ENCODE results near the gene FHDC1. TPM values are rescaled to one million over a fixed set of nuclear protein-coding genes. Genes with fewer than 3 reads are reported as not detected.

The FHDC1 gene
- total RNA-seq, 1 experiment from 2014 or later, result 0.03 TPM

DNA sequence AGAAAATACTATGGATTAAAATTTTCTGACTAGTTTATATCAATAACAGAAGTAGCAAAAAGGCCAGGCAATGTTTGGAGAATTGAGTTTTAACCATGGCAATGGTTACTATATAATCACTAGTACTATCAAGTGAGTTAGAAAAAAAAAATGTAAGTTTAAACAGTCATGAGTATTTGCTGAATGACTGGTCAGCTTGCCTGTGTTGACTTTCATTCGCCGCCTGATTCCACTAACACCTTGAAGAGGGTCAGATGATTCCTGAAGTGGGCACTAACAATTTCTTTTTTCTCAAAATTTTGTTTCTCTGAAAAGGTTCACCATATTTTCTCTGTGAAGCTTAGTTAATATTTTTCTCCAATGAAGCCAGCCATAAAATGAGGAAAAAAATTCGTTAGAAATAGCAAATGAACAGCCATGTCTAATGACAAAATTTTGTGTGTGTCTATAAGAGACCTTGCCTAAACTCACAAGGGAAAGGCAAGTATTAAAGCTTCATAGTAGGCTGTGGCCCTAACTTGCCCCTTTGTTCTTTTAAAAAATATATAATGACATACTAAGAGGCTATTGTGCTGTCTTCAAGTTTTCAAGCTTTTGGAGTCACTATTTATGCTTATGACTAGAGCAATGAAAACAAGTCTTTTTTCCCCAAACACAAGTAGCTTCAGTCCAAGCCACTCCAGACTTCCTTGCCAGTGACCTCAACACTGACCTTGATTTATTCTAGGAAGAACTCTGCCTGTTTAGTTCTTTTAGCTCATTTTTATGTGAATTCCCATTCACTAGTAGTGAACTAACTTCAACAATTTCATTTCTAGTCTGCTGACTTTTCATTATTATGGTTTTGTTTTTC lies 18.4 kb upstream of the FHDC1 start:
- Histone ChIP-seq H3K4me3 (no peak overlapping the region), H3K27ac (no peak overlapping the region), H3K9me3 (replicated peaks) (0 out of 2 replicates have a peak, but pooled peaks cover 6% of the 10 kb centered on the region), H3K4me1 (replicated peaks) (no peaks in the 10 kb centered on the region), H3K27me3 (replicated peaks) (no peaks in the 10 kb centered on the region; the same call in 1 of the 2 replicates), H3K36me3 (no peaks in the 10 kb centered on the region)
- DNase-seq (ENCODE audit: low read depth in 1 of 2, low spot score in 2 of 2), result no peak

- Histone ChIP-seq H3K36me3 (no peaks in the 10 kb centered on the region), H3K4me1 (replicated peaks) (no peaks in the 10 kb centered on the region), H3K4me3 (no peak overlapping the region), H3K27ac (no peak overlapping the region), H3K27me3 (replicated peaks) (no peaks in the 10 kb centered on the region; the same call in 1 of the 2 replicates), H3K9me3 (replicated peaks) (0 out of 2 replicates have a peak, but pooled peaks cover 6% of the 10 kb centered on the region)
- no peak for DNase-seq (ENCODE audit: low read depth in 1 of 2, low spot score in 2 of 2)
Measured at GRCh38 chr4:152919826-152920225, 16.3 kb upstream of the FHDC1 start.

DNA sequence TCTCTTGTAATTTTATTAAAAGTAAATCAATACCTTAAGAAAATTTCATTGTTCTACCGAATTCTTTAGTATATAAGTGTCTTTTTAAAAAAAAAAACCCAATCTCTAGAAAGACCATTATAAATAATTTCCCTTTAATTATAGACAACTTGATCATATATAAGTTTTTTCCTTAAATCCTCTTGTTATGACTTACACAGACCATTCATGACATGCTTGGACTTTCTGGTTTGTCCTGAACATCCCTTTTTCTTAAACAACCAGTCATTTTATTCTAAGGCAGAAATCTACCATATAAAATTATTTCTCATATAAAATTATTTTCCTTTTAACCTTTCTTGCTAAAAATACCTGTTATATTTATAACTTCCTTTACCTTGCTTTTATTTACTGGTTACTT lies 15.4 kb upstream of the FHDC1 start:
- no peak overlapping the region for H3K27ac ChIP-seq
- no peak for DNase-seq (ENCODE audit: low read depth in 1 of 2, low spot score in 2 of 2)
- no peaks in the 10 kb centered on the region; the same call in 1 of the 2 replicates for H3K27me3 ChIP-seq (replicated peaks)
- 0 out of 2 replicates have a peak, but pooled peaks cover 6% of the 10 kb centered on the region for H3K9me3 ChIP-seq (replicated peaks)
- H3K36me3 ChIP-seq, result no peaks in the 10 kb centered on the region
- H3K4me1 ChIP-seq (replicated peaks), result no peaks in the 10 kb centered on the region
- H3K4me3 ChIP-seq, result no peak overlapping the region

DNA sequence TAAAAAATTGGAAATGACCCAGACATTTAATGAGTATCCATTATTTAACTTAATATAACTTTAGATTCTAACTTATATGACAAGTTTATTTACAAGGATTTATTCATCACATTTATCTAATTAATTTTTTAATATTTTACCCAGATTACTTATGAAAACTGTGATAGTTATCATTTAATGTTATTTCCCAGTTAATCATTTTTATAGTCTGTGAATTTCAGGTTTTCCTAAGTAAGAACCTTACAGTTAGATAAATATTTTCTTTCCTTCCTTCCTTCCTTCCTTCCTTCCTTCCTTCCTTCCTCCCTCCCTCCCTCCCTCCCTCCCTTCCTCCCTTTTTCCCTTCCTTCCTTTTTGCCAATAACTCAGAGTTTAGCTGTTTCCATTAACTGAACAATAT lies 14.8 kb upstream of the FHDC1 start:
- no peaks in the 10 kb centered on the region; the same call in 1 of the 2 replicates for H3K27me3 ChIP-seq (replicated peaks)
- H3K27ac ChIP-seq, result no peak overlapping the region
- 0 out of 2 replicates have a peak, but pooled peaks cover 6% of the 10 kb centered on the region for H3K9me3 ChIP-seq (replicated peaks)
- no peaks in the 10 kb centered on the region for H3K36me3 ChIP-seq
- H3K4me3 ChIP-seq, result no peak overlapping the region
- no peaks in the 10 kb centered on the region for H3K4me1 ChIP-seq (replicated peaks)
- no peak for DNase-seq (ENCODE audit: low read depth in 1 of 2, low spot score in 2 of 2)

- Histone ChIP-seq H3K4me3 (no peak overlapping the region), H3K27me3 (replicated peaks) (no peaks in the 10 kb centered on the region), H3K9me3 (replicated peaks) (no peaks in the 10 kb centered on the region), H3K36me3 (no peaks in the 10 kb centered on the region), H3K4me1 (replicated peaks) (no peaks in the 10 kb centered on the region), H3K27ac (no peak overlapping the region)
- DNase-seq (ENCODE audit: low read depth in 1 of 2, low spot score in 2 of 2), result no peak
Measured at GRCh38 chr4:152925851-152926250, 10.3 kb upstream of the FHDC1 start.

- Histone ChIP-seq H3K4me1 (replicated peaks) (no peaks in the 10 kb centered on the region), H3K36me3 (no peaks in the 10 kb centered on the region), H3K4me3 (no peak overlapping the region), H3K9me3 (replicated peaks) (no peaks in the 10 kb centered on the region), H3K27me3 (replicated peaks) (no peaks in the 10 kb centered on the region), H3K27ac (no peak overlapping the region)
- DNase-seq (ENCODE audit: low read depth in 1 of 2, low spot score in 2 of 2), result no peak
Measured at GRCh38 chr4:152926959-152927358, 9.2 kb upstream of the FHDC1 start.

DNA sequence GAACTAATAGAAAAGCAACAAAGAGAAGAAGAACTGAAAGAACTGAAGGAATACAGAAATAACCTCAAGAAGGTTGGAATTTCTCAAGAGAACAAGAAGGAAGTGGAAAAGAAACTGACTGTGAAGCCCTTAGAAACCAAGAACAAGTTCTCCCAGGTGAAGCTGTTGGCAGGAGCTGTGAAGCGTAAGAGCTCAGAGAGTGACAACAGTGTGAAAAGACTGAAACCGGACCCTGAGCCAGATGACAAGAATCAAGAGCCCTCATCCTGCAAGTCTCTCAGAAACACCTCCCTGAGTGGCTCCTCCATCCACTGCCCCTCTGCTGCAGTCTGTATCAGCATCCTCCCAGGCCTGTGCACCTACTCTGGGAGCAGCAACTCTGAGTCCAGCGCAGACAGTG lies 8.4 kb upstream of the FHDC1 start:
- Histone ChIP-seq H3K36me3 (no peaks in the 10 kb centered on the region), H3K9me3 (replicated peaks) (no peaks in the 10 kb centered on the region), H3K4me1 (replicated peaks) (no peaks in the 10 kb centered on the region), H3K27ac (no peak overlapping the region), H3K4me3 (no peak overlapping the region), H3K27me3 (replicated peaks) (no peaks in the 10 kb centered on the region)
- no peak for DNase-seq (ENCODE audit: low read depth in 1 of 2, low spot score in 2 of 2)

DNA sequence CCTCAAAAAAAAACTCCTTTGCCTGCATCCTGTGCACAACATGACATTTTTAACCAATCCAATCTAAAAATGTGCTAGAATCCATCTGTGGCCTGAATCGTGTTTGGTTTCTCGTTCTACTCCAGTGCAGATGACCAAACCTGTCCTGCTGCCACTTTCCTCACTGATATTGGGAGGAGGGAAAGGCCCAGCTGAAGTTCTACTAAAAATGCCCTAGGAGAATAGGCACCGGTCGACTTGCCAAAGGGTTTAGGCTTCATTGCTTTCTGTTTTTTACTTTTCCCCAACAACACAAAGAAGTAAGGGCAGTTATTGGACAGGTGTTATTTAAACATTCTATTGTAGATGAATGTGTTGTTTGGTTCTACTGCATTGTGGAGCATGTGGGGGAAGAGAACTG lies 7.8 kb upstream of the FHDC1 start:
- Histone ChIP-seq H3K27ac (no peak overlapping the region), H3K36me3 (no peaks in the 10 kb centered on the region), H3K9me3 (replicated peaks) (no peaks in the 10 kb centered on the region), H3K4me1 (replicated peaks) (no peaks in the 10 kb centered on the region), H3K27me3 (replicated peaks) (no peaks in the 10 kb centered on the region), H3K4me3 (no peak overlapping the region)
- DNase-seq (ENCODE audit: low read depth in 1 of 2, low spot score in 2 of 2), result no peak

DNA sequence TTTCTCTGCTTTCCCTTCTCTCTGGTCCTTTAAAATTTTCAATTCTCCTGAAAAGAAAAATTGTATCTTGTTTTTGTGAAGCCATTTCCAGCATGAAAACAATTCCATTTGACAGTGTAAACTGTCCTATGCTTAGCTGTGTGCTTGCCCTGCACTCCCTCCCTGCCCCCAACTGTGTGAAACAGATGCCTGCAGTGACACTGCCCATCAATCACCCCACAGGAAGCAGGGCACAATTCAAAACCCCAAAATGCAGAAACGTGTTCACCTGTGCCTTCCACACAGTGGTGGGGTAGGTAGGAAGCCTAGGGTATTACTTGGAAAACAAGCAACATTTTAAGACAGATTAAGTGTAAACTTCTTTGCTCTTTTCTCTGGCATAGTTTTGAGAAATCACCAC lies 6.2 kb upstream of the FHDC1 start:
- H3K4me1 ChIP-seq (replicated peaks), result no peaks in the 10 kb centered on the region
- no peak overlapping the region for H3K27ac ChIP-seq
- peaks cover 12% of the 10 kb centered on the region for H3K27me3 ChIP-seq (replicated peaks)
- no peaks in the 10 kb centered on the region for H3K36me3 ChIP-seq
- H3K9me3 ChIP-seq (replicated peaks), result no peaks in the 10 kb centered on the region
- DNase-seq (ENCODE audit: low read depth in 1 of 2, low spot score in 2 of 2), result no peak
- H3K4me3 ChIP-seq, result no peak overlapping the region

GRCh38 chr4:152935143-152935542 lies 980 bp upstream of the FHDC1 start:
- DNase-seq (ENCODE audit: low read depth in 1 of 2, low spot score in 2 of 2), result no peak
- H3K4me3 ChIP-seq, result no peak overlapping the region
- no peak overlapping the region for H3K27ac ChIP-seq
- H3K27me3 ChIP-seq (replicated peaks), result peaks cover 61% of the 10 kb centered on the region
- H3K36me3 ChIP-seq, result no peaks in the 10 kb centered on the region
- H3K4me1 ChIP-seq (replicated peaks), result peaks cover 21% of the 10 kb centered on the region
- H3K9me3 ChIP-seq (replicated peaks), result peaks cover 8% of the 10 kb centered on the region; the same call in 1 of the 2 replicates

- Histone ChIP-seq H3K4me1 (replicated peaks) (peaks cover 21% of the 10 kb centered on the region), H3K9me3 (replicated peaks) (peaks cover 8% of the 10 kb centered on the region; the same call in 1 of the 2 replicates), H3K4me3 (peak overlapping the region; percentile 43), H3K27me3 (replicated peaks) (peaks cover 77% of the 10 kb centered on the region), H3K27ac (no peak overlapping the region), H3K36me3 (no peaks in the 10 kb centered on the region)
- peak in 1 of 2 experiments; percentile 33 for DNase-seq (ENCODE audit: low read depth in 1 of 2, low spot score in 2 of 2)
Measured at GRCh38 chr4:152936446-152937335, 568 bp downstream of the FHDC1 start.

DNA sequence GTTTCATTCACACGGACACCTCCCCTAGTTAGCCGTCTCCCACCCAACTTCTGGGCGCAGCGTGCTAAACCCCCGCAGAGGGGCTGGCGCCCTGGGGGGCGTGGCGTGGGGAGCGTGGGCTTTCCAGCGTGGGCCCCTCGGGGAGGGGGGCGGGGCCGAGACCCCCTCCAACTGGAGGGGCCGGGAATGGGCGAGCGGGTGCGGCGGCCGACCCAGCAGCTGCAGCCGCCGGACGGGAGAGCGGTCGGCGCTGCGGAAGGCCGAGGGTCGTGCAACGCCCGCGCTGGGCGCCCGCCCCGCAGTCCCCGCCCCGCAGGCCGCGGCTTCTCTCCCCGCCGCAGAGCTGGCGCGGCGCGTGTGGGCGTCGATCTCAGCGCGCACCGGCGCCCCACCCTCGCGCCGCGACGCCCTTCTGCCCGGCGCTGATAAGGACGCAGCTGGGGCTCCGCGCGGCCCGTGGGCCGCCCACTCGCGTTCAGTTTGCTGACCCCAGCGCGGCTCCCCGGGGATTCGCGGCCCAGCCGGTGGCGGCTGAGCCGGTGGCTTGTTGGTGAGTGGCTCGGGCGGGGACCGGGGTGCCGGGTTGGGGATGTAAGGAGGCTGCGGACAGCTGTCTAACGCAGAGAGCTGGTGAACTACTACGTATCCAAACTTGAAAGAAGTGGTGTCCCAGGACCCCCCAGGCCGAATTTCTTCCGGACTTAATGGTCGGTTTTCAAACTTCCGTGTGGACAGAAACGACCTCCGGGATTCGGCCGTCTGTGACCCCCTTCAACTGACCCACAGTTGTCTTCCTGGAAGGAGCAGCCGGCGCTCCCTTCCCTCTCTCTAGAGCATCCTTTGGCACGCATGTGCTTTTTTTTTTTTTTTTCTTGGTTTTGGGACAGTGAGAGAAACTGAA lies 1.5 kb downstream of the FHDC1 start:
- H3K36me3 ChIP-seq, result no peaks in the 10 kb centered on the region
- H3K27me3 ChIP-seq (replicated peaks), result peaks cover 79% of the 10 kb centered on the region
- H3K4me1 ChIP-seq (replicated peaks), result peaks cover 21% of the 10 kb centered on the region
- H3K4me3 ChIP-seq, result peak overlapping the region; percentile 43
- peaks cover 8% of the 10 kb centered on the region; the same call in 1 of the 2 replicates for H3K9me3 ChIP-seq (replicated peaks)
- H3K27ac ChIP-seq, result no peak overlapping the region
- DNase-seq (ENCODE audit: low read depth in 1 of 2, low spot score in 2 of 2), result peak in 1 of 2 experiments; percentile 52

Measured in SJSA1 (cell line).